ENCODE measurements around the gene TIMP3.

The TIMP3 gene

DNA sequence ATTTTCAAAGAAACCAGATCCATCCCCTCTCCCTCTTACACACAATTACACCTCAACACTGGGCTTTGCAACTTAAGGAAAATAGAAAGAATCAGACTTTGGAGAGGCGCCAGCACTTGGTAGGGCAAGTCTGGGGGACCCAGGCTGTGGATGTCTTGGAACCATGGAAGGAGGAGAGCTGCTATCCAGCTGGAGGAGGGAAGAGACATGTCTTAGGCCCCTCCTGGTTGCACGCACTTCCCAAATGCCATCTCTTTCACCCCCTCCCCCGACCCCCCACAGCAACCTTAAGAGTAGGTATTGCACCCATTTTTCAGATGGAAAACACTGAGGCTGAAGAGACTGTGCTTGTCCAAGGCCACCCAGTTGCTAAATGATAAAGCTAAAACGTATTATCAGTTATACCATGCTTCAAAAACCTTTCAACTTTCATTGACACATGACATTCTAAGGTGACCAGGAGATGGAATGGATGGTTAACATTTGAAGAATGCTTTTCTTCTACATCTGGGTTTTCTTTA is 3.9 kb downstream of the TIMP3 start:
- no peak for DNase-seq

DNA sequence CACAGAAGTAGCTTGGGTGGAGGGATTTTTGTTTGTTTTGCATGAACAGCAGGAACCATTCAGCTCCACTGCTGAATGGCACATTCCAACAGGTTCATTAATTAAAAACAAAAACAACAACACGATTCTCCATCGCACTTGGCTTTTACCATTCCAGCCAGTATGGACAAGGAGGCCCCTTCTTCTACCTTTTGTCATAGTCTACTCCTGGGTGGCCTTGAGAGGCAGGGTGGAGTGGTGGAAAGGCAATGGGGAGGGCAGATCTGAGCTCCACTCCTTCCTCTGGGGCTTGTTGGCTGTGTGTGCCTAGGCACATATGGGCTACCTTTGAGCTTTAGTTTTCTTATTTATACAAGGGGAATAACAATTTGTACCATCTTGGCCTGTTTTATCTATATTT is 4.8 kb downstream of the TIMP3 start:
- no peak for DNase-seq

DNA sequence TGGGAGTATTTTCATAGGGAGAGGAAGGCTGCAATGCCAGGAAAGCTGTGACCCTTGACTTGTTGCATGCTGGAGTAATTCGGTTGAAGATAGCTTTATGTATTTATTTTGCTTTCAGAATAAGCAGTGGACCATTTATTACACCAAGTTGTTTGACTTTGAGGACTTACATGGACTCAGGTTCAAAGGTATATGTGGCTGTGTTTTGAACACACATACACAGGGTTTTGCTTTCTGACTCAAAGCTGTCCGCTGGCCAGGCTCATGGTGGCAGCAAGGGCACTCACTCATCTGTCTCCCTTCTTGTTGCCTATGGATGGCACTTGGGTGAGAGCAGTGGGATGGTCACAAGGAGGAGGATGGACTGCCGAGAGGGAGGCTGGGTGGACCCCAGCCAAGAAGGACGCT is 6.5 kb downstream of the TIMP3 start:
- no peak for DNase-seq

DNA sequence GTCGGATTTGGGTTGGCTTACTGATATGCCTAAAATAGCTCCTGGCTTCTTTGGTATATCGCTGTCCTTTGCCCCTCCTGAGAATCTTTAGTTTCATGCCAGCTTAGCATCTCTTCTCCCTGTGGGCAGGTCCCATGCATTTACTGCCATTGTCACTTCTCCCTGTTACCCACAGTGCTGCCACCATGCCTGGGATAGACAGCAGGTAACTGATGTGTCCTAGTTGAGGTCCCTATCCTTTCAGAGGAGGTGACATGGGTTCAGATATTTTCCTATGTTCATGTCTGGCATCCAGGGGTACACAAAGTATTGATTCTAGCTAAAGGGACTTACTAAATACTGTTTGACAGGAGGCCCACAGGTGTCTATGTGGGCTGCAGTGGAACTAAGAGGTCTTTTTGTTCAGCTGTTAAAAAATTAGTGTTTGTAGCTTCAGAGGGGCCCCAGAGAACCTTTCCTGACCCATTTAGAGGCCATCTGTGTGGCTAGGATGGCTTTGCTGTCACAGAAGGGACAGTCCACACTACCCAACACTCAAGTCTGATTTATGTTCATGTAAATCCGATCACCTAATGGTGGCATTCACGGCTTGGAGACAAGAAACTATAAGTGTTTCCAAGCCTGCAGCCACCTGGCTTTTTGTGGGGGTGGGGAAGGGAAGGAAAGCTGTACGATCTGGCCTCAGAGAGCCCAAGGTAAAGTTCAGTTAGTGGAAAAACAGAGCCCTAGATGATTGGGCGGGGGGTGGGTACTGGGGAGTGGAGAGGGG is 8.5 kb downstream of the TIMP3 start:
- DNase-seq: no peak

DNA sequence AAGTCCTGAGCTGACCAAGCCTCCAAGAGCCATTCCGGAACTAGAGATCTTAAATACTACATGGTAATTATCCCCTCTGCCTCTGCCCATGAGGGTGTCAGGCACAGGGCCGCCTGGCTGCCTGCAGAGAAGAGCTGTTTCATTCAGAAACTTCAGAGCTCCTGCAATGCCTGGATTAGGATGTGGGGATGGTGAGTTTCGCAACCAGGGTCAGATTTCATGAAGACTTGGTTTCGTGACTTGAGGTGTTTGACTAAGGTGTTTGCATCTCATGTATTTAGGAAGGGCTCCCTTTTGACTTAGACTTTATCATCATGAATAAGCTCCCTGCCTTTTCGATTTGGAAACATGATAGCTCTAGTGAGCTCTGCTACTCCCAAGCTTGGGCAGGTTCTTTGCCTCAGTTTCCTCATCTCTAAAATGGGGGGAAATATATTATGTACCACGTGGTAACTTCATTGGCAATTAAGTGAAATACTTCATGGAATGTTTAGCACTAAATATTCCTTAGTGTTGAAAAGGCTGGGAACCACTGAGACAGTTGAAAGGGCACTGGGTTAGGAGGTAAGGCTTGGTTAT is 9.1 kb downstream of the TIMP3 start:
- no peak for DNase-seq

DNA sequence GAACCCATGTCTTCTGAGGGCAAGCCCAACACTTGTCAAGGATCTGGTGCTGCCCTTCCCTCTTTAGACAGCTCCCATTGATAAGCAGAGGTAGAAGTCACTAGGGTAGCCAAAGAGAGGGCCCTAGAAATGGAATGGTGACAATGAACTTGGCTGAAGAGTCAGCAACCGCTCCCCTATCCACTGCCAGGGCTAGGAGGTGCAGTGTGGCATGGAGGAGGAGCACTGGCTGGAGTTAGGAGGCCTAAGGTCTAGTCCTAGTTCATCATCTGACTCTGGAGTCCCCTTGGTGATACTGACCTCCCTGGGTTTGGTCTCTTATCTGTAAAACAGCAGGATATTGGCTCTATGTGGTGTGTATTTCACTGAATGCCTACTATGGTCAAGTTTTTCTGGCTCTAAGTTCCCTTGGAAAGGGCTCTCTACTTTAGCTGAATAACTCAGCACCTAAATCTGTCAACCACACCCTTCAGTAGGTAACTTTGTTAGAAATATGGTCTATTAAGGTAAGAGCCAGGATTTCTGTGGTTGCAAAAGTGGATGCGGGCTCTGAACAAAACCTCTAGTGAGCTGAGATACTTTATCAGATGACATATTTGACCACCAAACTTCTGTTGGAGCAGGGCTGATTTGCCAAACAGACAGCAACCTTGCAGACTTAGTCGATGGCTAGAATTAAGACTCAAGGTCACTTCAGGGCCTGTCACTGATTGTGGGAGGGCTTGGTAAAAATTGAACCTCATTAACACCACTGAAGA is 10.5 kb downstream of the TIMP3 start:
- DNase-seq: no peak

DNA sequence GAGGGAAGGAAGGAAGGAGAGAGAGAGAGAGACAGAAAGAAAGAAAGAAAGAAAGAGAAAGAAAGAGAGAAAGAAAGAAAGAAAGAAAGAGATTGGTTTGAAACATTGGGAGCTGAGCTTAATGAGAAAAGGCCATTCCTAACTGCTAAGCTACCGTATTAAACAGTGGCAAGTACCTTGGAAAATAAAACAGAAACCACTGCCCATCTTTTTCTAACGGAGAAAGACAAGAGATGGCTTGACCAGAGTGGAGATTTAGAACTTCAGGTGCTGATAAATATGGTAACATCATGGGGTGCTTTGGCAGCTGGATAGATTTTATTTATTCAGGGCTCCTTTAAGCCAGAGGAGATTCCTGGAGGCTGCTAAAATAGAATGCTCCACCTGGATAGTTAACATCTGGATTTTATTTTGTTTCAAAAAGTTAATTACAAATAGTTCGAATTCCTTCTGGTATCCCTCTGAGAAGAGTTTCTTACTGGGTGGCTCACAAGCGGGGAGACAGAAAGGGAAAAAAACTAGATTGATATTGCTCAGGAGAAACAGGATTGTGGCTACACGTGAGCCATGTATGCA is 12.9 kb downstream of the TIMP3 start:
- no peak for DNase-seq

DNA sequence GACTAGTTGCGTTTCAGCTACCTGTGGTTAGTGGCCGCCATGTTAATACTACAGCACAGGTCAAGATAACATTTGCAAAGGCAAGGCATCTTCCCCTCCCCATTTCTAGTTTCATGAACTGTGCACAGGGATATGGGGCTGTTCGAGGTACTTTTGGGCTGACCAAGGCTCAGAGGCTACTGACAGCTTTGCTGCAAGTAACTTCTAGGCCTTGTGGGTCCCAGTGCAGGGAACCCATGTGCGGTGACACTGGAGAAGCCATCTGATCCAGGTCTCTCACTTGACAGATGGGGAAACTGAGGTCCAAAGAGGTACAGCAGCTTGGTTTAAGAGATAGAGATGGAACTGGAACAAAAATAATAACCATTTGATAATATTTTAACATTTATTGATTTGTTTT is 13.6 kb downstream of the TIMP3 start:
- DNase-seq: no peak

DNA sequence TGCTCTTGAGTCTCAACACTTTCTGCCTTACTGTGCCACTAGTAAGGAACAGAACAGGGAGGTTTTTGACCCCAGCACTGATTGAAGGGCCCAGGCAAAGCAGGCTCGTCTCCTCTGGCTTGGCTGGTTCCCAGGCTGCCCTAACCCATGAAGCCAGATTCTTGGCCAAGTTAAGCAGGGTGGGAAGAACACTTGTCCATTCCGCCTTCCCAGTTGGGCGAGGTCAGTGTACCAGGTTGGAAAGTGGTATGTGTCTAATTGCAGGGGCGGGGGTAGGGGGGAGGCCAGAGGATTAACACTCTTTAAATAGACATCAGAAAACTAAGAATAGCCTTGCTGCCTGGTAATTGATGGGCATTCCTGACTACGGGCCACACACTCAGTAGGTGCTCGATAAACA is 14.4 kb downstream of the TIMP3 start:
- no peak for DNase-seq

DNA sequence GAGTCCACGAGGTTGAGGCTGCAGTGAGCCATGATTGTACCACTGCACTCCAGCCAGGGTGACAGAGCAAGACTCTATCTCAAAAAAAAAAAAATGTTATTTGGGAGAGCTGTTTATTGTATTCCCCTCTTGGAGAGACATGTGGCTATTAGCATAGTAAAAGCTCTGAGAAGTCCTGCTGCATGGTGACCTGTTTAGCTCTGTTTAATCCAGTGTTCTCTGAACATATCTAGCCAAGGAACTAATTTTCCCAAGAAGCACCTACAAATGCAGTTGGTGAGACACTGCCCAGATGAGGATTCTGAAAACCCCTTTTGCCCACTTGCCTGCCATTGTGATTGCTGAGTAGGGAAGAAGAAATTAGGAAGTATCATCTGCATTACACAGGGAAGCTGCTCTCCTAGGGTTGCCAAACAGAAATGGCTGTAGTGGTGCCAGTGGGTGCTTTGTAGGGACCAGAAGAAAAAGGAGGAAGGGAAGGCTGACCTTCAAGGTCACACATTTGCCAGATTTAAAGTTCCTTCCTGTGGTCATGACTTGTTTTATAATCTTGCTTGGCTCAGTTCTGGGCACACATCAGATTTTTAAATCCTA is 15.7 kb downstream of the TIMP3 start:
- DNase-seq: no peak

DNA sequence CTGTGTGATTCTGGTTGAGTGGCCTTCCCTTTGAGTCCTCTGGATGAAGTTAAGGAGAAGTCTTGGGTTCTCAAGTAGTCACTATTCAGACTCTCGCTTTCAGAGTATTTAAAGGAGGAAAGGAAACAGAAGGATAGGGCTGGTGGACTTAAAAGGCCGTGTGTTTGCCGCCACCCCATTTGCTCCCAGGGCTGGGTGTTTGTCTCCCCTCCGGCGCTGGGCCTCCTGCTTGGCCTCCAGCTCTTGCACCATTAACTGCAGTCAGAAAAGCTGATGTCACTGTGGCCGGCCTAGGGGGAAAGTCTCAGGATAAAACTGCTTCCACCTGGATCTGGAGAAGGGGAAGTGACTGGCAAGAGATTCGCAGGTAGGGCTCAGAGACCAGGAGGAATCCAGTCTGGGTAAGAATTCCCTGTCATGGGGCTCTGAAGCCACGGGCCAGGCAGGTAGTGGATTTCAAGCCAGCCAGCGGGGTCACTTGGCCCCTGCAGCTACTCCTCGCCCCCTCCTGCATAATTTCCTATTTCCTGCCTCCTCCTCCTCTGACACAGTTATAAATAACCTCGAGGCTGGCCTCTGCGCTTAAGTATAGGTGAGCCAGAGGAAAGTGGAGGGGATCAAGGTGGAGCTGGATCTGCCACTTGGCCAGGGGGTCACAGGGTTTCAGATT is 17.1 kb downstream of the TIMP3 start:
- DNase-seq: no peak

DNA sequence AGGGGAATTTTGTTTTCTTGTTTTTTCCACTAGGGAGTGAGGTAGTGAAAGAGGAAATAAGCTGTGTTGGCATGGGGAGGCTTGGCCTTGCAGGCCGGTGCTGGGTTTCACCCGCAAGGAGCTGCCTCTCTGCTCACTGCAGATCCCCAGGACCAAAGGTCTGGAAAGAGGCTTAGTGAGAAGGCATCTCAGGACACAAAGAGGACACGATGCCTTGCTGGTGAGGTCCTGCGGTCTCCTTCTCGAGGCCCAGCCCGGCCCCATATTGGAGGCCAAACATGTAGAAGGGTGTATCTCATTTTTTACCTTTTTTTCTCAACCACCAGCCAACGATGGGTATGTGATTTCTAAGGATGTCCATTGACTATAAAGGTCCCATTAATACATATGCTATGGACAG is 17.6 kb downstream of the TIMP3 start:
- DNase-seq: no peak

DNA sequence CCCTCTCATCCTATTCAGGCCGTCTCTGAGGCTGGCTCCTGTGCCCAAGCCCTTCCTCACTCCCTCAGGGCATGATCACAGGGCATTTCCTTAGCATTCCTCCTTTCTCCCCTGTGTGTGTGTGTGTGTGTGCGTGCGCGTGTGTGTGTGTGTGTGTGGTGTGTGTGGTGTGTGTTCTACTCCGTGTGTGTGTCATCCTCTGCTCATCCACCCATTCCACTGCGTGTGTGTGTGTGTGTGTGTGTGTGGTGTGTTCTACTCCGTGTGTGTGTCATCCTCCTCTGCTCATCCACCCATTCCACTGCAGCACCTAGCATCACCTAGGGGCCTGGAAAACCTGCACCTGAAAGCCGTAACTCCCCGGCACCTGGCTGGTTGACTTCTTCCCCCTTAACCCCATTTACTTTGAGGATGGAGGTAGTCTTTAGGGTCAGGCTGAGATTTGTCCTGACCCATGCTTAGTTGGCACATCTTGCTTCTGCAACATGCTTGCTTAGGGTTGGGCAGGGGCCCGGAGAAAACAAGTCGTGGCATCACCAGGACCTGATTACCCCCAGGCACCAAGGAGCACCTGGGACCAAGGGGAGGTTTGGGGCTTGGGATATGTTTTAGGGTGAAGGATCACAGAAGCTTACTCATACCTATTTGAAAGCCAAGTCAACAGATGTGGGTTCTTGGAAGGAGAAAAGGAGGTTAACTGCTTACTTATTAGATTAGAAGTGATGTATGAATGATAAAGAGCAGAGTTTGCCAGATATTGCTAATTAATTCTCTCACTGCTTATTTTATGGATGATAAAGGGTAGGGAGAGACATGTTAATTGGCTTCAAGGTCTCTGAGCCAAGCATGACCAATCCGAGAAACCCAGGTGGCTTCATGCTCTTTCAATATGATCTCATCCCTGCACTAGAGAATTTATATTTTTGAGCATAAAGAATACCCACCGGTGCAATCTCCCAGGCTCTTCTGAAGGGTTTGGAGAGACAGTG is 18.9 kb downstream of the TIMP3 start:
- DNase-seq: no peak

DNA sequence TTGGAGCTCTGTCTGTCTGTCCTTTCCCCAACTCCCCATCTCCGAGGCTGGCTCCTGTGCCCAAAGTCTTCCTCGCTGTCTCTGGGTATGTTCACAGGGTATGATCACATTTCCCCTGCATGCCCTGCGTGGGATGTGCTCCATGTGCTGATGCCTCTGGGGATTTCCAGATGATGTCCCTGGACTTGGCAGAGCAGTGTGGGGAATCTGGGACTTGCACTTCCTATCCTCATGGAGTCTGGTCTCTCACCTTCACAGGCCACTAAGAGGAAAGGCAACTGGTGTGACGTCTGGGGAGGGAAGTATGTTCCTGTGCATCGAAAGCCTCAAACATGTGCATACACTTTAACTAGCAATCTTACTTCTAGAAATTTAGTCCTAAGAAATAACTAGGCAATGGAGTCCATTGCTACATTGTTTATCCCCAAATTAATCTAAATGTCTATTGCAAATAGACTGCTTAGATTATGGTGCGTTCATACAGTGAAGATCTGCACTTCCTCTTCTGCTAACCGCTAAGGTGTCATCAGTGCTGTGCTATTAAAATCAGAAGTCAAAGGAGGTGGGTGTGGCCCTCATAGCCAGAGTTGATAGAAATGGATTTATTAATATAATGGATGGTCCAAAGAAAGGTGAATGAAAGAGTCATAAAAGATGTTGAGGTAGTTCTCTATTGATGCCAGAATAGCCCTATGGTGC is 20.8 kb downstream of the TIMP3 start:
- DNase-seq: no peak

DNA sequence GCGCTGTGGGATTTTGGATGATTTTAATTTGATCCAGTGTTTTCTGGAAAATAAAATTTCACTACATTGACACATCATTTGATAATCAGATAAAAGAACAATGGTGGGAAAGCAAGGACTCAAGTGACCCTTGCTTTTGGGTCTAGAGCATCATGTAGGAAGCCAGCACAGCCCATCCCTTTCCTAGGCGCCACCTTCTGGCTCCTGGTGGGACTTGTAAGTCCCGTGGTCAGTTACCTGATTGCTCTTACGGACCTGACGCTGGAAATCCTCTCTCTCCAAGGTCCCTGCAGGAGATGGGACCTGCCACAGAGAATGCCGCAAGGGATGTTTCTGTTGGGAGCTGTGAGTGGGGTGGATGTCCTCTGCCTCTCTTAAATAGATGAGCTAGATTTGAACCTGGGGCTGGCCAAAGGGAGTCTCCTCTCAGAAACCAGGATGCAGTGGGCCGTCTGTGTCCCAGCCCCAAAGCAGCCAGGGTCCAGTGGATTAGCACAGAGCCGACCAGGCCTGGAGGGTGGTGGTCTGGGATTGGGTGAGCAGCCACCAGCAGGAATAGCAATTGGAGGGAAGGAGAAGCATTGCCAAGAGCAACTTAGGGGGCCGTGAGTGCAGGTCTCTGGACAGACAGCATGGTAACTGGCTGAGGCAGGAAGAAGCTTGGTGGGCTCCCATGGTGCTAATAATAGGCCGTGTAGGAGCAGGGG is 21.7 kb downstream of the TIMP3 start:
- DNase-seq: no peak

DNA sequence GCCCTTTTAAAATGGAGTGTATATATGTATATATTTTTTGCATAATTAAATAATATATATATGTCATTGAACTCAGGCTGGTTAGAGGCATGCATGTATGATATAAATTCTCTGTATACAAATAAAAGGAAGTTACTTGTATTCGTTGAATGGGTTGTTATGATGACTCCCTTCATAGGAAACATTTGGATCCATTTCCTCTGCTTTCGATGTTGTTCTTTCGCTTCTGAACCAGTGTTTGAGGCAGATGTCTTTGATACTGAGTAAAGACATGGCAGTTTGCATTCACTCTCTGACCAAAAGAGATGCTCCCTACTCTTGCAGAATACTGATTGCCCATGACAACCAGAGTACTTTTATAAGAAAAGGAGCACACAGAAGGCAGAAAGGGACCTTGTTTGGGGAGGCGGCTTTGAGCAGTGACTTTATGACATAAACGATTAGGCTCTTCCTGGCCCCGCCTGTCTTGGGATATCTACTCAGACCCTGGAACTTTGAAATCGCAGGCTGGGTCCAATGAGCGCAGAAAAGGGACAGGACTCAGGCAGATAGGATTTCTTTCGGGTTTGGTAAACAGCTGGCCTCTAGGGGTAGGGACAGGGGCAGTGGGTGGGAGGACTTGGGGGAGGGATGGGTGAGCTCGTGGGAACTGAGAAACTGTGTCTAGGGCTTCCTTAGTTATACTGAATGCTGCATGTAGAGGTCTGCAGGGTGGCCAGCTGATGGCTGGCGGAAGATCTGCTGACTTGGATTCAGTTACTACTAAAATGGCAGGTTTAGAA is 23.2 kb downstream of the TIMP3 start:
- DNase-seq: no peak

DNA sequence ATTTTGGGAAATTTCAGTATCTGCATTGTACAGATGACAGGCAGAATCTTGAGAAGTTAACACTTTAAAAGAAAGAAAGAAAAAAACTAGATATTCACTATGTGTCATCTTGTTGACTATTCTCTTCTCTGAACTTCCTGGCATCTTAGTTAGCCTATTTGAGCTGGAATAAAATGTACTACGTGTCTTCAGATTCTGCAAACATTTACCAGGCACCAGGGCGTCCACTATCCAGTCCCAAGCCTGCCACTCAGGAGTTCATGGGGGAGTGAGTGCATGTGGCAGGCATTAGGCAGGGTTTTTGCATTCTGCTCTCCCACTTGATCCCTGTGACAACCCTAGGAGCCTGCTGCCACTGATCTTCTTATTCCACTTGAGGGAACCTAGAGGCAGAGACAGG is 25.0 kb downstream of the TIMP3 start:
- no peak for DNase-seq

Data from hypothalamus (tissue), 51 donors.